WTC11 (cell line): Measurements from ENCODE around the gene RACK1. TPM values are rescaled to one million over a fixed set of nuclear protein-coding genes. Genes with fewer than 3 reads are reported as not detected.

Source experiments
- ATAC-seq: fragments of 200-7000 bp; cut with Tn5 transposase; 2 replicates; pipeline ENCODE4 v1.10.0; 2021; ENCODE audit warnings: mild to moderate bottlenecking, moderate library complexity
- CTCF ChIA-PET: fragments of 300-600 bp; sonication (Branson Sonifier 250); formaldehyde crosslinking; loops from one replicate; lab custom pipeline; 2021; ENCODE audit warnings: antibody characterized with exemption; lab: Charles Lee
- POLR2A ChIA-PET: fragments of 350-600 bp; sonication (Branson Sonifier 250); formaldehyde crosslinking; loops from one replicate; lab custom pipeline; 2021; ENCODE audit warnings: antibody characterized with exemption; lab: Charles Lee
- DNase-seq: peaks from one replicate; pipeline ENCODE4 v3.0.0; 2021; ENCODE audit warnings: low spot score
- H3K27ac Mint-ChIP-seq: 2 replicates; pipeline ENCODE4 v1.8.0; 2021; ENCODE audit warnings: mixed read lengths
- H3K27me3 Mint-ChIP-seq: 2 replicates; pipeline ENCODE4 v1.8.0; 2021; ENCODE audit warnings: low read depth, mild to moderate bottlenecking, moderate library complexity, mixed read lengths
- H3K36me3 Mint-ChIP-seq: 2 replicates; pipeline ENCODE4 v1.8.0; 2021; ENCODE audit warnings: mixed read lengths
- H3K4me1 Mint-ChIP-seq: 2 replicates; pipeline ENCODE4 v1.8.0; 2022; ENCODE audit warnings: mixed read lengths
- H3K4me3 Mint-ChIP-seq: 2 replicates; pipeline ENCODE4 v1.8.0; 2021; ENCODE audit warnings: mild to moderate bottlenecking, moderate library complexity, mixed read lengths
- H3K9me3 Mint-ChIP-seq: 2 replicates; pipeline ENCODE4 v1.8.0; 2021; ENCODE audit warnings: mixed read lengths
- ATF6 ChIP-seq: sonication (generic); formaldehyde crosslinking; IDR thresholded peaks from 2 replicates; pipeline ENCODE4 v1.8.1; 2023; ENCODE audit warnings: mild to moderate bottlenecking, missing genetic modification reagents
- CREB1 ChIP-seq: sonication (generic); formaldehyde crosslinking; IDR thresholded peaks from 2 replicates; pipeline ENCODE4 v1.8.0; 2023; ENCODE audit warnings: mild to moderate bottlenecking, missing genetic modification reagents
- E2F1 ChIP-seq: sonication (generic); formaldehyde crosslinking; IDR thresholded peaks from 2 replicates; pipeline ENCODE4 v1.8.0; 2022; ENCODE audit warnings: mild to moderate bottlenecking, missing genetic modification reagents
- FOXP4 ChIP-seq: sonication (generic); formaldehyde crosslinking; IDR thresholded peaks from 2 replicates; pipeline ENCODE4 v1.8.0; 2022; ENCODE audit warnings: mild to moderate bottlenecking, missing genetic modification reagents
- GRHL2 ChIP-seq: fragments of 250-450 bp; sonication (Bioruptor Pico); IDR thresholded peaks from 2 replicates; pipeline ENCODE4 v1.8.0; 2022; ENCODE audit warnings: mild to moderate bottlenecking, moderate library complexity; ENCODE audit not compliant: insufficient replicate concordance, severe bottlenecking
- NFATC4 ChIP-seq: fragments of 250-450 bp; sonication (Bioruptor Pico); IDR thresholded peaks from 2 replicates; pipeline ENCODE4 v1.9.0; 2021; ENCODE audit warnings: mild to moderate bottlenecking
- NFE2L1 ChIP-seq: sonication (generic); formaldehyde crosslinking; IDR thresholded peaks from 2 replicates; pipeline ENCODE4 v1.8.1; 2023; ENCODE audit warnings: missing genetic modification reagents
- RORB ChIP-seq: fragments of 250-450 bp; sonication (Bioruptor Pico); IDR thresholded peaks from 2 replicates; pipeline ENCODE4 v1.9.0; 2021; ENCODE audit warnings: mild to moderate bottlenecking
- ZBTB21 ChIP-seq: sonication (generic); formaldehyde crosslinking; IDR thresholded peaks from 2 replicates; pipeline ENCODE4 v1.8.1; 2023; ENCODE audit warnings: mild to moderate bottlenecking, missing genetic modification reagents, borderline replicate concordance
- ZBTB43 ChIP-seq: sonication (generic); formaldehyde crosslinking; IDR thresholded peaks from 2 replicates; pipeline ENCODE4 v1.8.1; 2023; ENCODE audit warnings: mild to moderate bottlenecking, missing genetic modification reagents
- ZNF219 ChIP-seq: sonication (generic); formaldehyde crosslinking; IDR thresholded peaks from 2 replicates; pipeline ENCODE4 v1.8.0; 2023; ENCODE audit warnings: missing genetic modification reagents, mild to moderate bottlenecking, borderline replicate concordance
- ZNF263 ChIP-seq: sonication (generic); formaldehyde crosslinking; IDR thresholded peaks from 2 replicates; pipeline ENCODE4 v1.8.1; 2022; ENCODE audit warnings: low read depth, mild to moderate bottlenecking, moderate library complexity, missing genetic modification reagents
- ZNF512 ChIP-seq: sonication (generic); formaldehyde crosslinking; IDR thresholded peaks from 2 replicates; pipeline ENCODE4 v1.8.1; 2022; ENCODE audit warnings: missing genetic modification reagents, borderline replicate concordance
- ZNF671 ChIP-seq: fragments of 250-450 bp; sonication (Bioruptor Pico); IDR thresholded peaks from 2 replicates; pipeline ENCODE4 v1.8.0; 2021; ENCODE audit warnings: mild to moderate bottlenecking
- total RNA-seq: library from RNA; stranded (reverse); gene quantifications from 3 replicates; pipeline ENCODE4 v1.2.3, GENCODE V29; 2021

RACK1 gene
- total RNA-seq, 1 experiment from 2014 or later = 2,360 TPM

GRCh38 chr5:181242031-181242451, 1.7 kb downstream of the RACK1 start:
- Mint-ChIP-seq H3K36me3 (peaks cover 64% of the 10 kb centered on the region), H3K4me1 (peaks cover 43% of the 10 kb centered on the region)

More at GRCh38 chr5:181242031-181242451, 1.7 kb downstream of the RACK1 start:
- no peaks in the 10 kb centered on the region for H3K9me3 Mint-ChIP-seq
- POLR2A ChIA-PET = interaction anchor here (1.3 kb wide), 1 partner anchor 19 kb away, joined by 4 read pairs; the partner anchor contains the start of gene TRIM41
- ATAC-seq = no peak
- no peak for TF ChIP-seq ZNF263 (CRISPR knock-in tag)
- no peak for TF ChIP-seq ZNF512 (CRISPR knock-in tag)
- TF ChIP-seq ZNF671 (CRISPR knock-in tag) = no peak
- no peak for TF ChIP-seq FOXP4
- TF ChIP-seq RORB (CRISPR knock-in tag) = no peak
- no peak for TF ChIP-seq NFE2L1 (CRISPR knock-in tag)
- no peak for TF ChIP-seq ATF6 (CRISPR knock-in tag)
- no peak for TF ChIP-seq GRHL2
- no peak for TF ChIP-seq NFATC4
- TF ChIP-seq ZBTB21 = no peak
- TF ChIP-seq ZBTB43 (CRISPR knock-in tag) = no peak
- TF ChIP-seq E2F1 (CRISPR knock-in tag) = no peak
- TF ChIP-seq ZNF219 (CRISPR knock-in tag) = no peak
- no peak for TF ChIP-seq CREB1 (CRISPR knock-in tag)
- no peak for DNase-seq
- H3K27me3 Mint-ChIP-seq = no peaks in the 10 kb centered on the region; the same call in 1 of the 2 replicates
- H3K27ac Mint-ChIP-seq = peak overlapping the region; percentile 100
- H3K4me3 Mint-ChIP-seq = peak overlapping the region; percentile 99
- CTCF ChIA-PET = no interaction called here
